Measurements from ENCODE around the gene ATAD3A.
"Not testable (repeated sequence)": the region's sequence is repeated elsewhere in the genome, so short reads cannot be mapped to it uniquely, and the experiment has no call there.

DNA sequence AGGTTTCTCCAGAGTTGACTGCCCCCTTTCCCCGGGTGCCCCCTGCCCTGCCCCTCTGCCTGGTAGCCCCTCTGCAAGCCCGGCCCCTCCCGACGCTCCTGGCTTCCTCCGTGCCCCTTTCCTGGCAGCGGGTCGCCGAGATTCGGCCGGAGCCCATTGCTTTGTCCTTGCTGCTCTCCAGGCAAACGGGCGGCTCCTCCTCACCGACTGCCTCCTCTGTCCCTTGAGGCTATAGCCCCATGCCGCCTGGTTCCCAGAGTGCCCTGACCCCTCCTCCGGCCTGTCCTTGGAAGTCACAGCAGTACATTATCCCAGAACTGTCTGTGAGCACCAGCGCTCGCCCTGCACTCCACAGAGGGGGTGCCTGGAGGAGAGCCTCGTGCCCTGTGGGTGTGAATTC lies 1.7 kb downstream of the ATAD3A start:
- TF ChIP-seq, protein P1, sequence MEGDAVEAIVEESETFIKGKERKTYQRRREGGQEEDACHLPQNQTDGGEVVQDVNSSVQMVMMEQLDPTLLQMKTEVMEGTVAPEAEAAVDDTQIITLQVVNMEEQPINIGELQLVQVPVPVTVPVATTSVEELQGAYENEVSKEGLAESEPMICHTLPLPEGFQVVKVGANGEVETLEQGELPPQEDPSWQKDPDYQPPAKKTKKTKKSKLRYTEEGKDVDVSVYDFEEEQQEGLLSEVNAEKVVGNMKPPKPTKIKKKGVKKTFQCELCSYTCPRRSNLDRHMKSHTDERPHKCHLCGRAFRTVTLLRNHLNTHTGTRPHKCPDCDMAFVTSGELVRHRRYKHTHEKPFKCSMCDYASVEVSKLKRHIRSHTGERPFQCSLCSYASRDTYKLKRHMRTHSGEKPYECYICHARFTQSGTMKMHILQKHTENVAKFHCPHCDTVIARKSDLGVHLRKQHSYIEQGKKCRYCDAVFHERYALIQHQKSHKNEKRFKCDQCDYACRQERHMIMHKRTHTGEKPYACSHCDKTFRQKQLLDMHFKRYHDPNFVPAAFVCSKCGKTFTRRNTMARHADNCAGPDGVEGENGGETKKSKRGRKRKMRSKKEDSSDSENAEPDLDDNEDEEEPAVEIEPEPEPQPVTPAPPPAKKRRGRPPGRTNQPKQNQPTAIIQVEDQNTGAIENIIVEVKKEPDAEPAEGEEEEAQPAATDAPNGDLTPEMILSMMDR (IDR thresholded peaks at IDR 0.05) = not testable (repeated sequence)
- not testable (repeated sequence) for TF ChIP-seq POLR2A, POLR2AphosphoS5 (IDR thresholded peaks at IDR 0.05)
